HL-60/S4 treated with phorbol 12-myristate 13-acetate at 8.2 ng/mL for 4 days and 3 days (cell line): Measurements from ENCODE around the gene GTSF1L.

Source experiments
- in situ Hi-C: fragments of 300-500 bp; cut with MboI; formaldehyde crosslinking; loops from 2 replicates; pipeline ENCODE4 v1.15.0; 2022; ENCODE audit warnings: low sequenced_read_pairs

Gene GTSF1L

GRCh38 chr20:43748274-43748673 lies 21.5 kb upstream of the GTSF1L start:
- in situ Hi-C loops = loop anchor here (25.0 kb wide), 1 partner anchor 339 kb away; no protein-coding TSS in a partner anchor

- in situ Hi-C loops = loop anchor here (25.0 kb wide), 1 partner anchor 341 kb away; no protein-coding TSS in a partner anchor
These were observed 19.7 kb upstream of the GTSF1L start for GRCh38 chr20:43746344-43747137.

GRCh38 chr20:43744966-43745730 lies 18.3 kb upstream of the GTSF1L start:
- in situ Hi-C loops = loop anchor here (25.0 kb wide), 1 partner anchor 342 kb away; no protein-coding TSS in a partner anchor

- in situ Hi-C loops = loop anchor here (25.0 kb wide), 1 partner anchor 343 kb away; no protein-coding TSS in a partner anchor
These were observed 17.4 kb upstream of the GTSF1L start for GRCh38 chr20:43744151-43744611.

GRCh38 chr20:43740642-43741041 lies 13.8 kb upstream of the GTSF1L start:
- in situ Hi-C loops = loop anchor here (25.0 kb wide), 1 partner anchor 347 kb away; no protein-coding TSS in a partner anchor

GRCh38 chr20:43739148-43739749 lies 12.4 kb upstream of the GTSF1L start:
- in situ Hi-C loops = loop anchor here (25.0 kb wide), 1 partner anchor 348 kb away; no protein-coding TSS in a partner anchor

GRCh38 chr20:43737925-43738324 lies 11.1 kb upstream of the GTSF1L start:
- in situ Hi-C loops = loop anchor here (25.0 kb wide), 1 partner anchor 349 kb away; no protein-coding TSS in a partner anchor

- in situ Hi-C loops = loop anchor here (25.0 kb wide), 1 partner anchor 351 kb away; no protein-coding TSS in a partner anchor
These were observed 9.9 kb upstream of the GTSF1L start for GRCh38 chr20:43736588-43737158.

GRCh38 chr20:43731927-43732326 lies 5.1 kb upstream of the GTSF1L start:
- in situ Hi-C loops = loop anchor here (25.0 kb wide), 1 partner anchor 355 kb away; no protein-coding TSS in a partner anchor

GRCh38 chr20:43731469-43731868 lies 4.7 kb upstream of the GTSF1L start:
- in situ Hi-C loops = loop anchor here (25.0 kb wide), 1 partner anchor 356 kb away; no protein-coding TSS in a partner anchor

- in situ Hi-C loops = loop anchor here (25.0 kb wide), 1 partner anchor 359 kb away; no protein-coding TSS in a partner anchor
These were observed 2.0 kb upstream of the GTSF1L start for GRCh38 chr20:43728686-43729255.

GRCh38 chr20:43727980-43728590 lies 1.3 kb upstream of the GTSF1L start:
- in situ Hi-C loops = loop anchor here (25.0 kb wide), 1 partner anchor 359 kb away; no protein-coding TSS in a partner anchor

- in situ Hi-C loops = loop anchor here (25.0 kb wide), 1 partner anchor 361 kb away; no protein-coding TSS in a partner anchor
These were observed 469 bp downstream of the GTSF1L start for GRCh38 chr20:43726333-43726732.

GRCh38 chr20:43725666-43726065 lies 1.1 kb downstream of the GTSF1L start:
- in situ Hi-C loops = loop anchor here (25.0 kb wide), 1 partner anchor 362 kb away; no protein-coding TSS in a partner anchor

GRCh38 chr20:43724383-43724782 lies 2.4 kb downstream of the GTSF1L start:
- in situ Hi-C loops = no loop called here

GRCh38 chr20:43723735-43724134 lies 3.1 kb downstream of the GTSF1L start:
- in situ Hi-C loops = no loop called here

- in situ Hi-C loops = no loop called here
These were observed 3.6 kb downstream of the GTSF1L start for GRCh38 chr20:43723186-43723585.

- in situ Hi-C loops = no loop called here
These were observed 4.7 kb downstream of the GTSF1L start for GRCh38 chr20:43722153-43722505.

- in situ Hi-C loops = no loop called here
These were observed 5.2 kb downstream of the GTSF1L start for GRCh38 chr20:43721429-43722152.
